ENCODE data around the gene HOXB5.

GRCh38 chr17:48553190-48553547 lies 40.4 kb downstream of the HOXB5 start:
- TF ChIP-seq CTCF (IDR thresholded peaks at IDR 0.05) (no peak), POLR2A (IDR thresholded peaks at IDR 0.05) (no peak)
